Heart right ventricle (tissue), 16 donors: ENCODE data around the gene LRRC3. TPM values are rescaled to one million over a fixed set of nuclear protein-coding genes. Genes with fewer than 3 reads are reported as not detected.
A peak's percentile ranks its signal among the peaks of the same experiment; 100 is the strongest.

ENCODE experiments used
- ATAC-seq, 8 donors: fragments of 200-7000 bp; cut with Tn5 transposase; one replicate each; pipeline ENCODE4 v1.9.1; 2020; ENCODE audit warnings: mild to moderate bottlenecking in 8 of 8, moderate library complexity in 8 of 8, moderate number of reproducible peaks in 1 of 8
- DNase-seq, 2 donors: peaks; one replicate each; pipeline ENCODE4 v3.0.0-alpha.2; 2020
- H3K27ac ChIP-seq, 10 donors: fragments of 200-600 bp; sonication (generic) in 2 of 10; one replicate each; pipeline versions ENCODE4 v1.5.0 to v1.8.0; 2020 to 2022; ENCODE audit warnings: mild to moderate bottlenecking in 3 of 10
- H3K27me3 ChIP-seq, 7 donors: fragments of 200-600 bp; one replicate each; pipeline ENCODE4 v1.8.0; 2021 to 2022; ENCODE audit warnings: mild to moderate bottlenecking in 2 of 7
- H3K36me3 ChIP-seq, 9 donors: fragments of 200-600 bp; sonication (generic) in 1 of 9; one replicate each; pipeline versions ENCODE4 v1.5.0 to v1.8.0; 2020 to 2022; ENCODE audit warnings: mild to moderate bottlenecking in 2 of 9
- H3K4me1 ChIP-seq, 9 donors: fragments of 200-600 bp; sonication (generic) in 1 of 9; one replicate each; pipeline versions ENCODE4 v1.5.0 to v1.8.0; 2020 to 2022; ENCODE audit warnings: mild to moderate bottlenecking in 4 of 9
- H3K4me3 ChIP-seq, 10 donors: fragments of 200-600 bp; sonication (generic) in 2 of 10; one replicate each; pipeline versions ENCODE4 v1.5.0 to v1.8.0; 2020 to 2022; ENCODE audit warnings: mild to moderate bottlenecking in 7 of 10, moderate library complexity in 2 of 10
- H3K9me3 ChIP-seq, 11 donors: fragments of 200-600 bp in 10 of 11; sonication (generic) in 2 of 11; one replicate each; pipeline versions ENCODE4 v1.5.0 to v1.8.0; 2013 to 2022; ENCODE audit warnings: mild to moderate bottlenecking in 2 of 11, control low read depth in 1 of 11, moderate library complexity in 1 of 11
- whole genome bisulfite sequencing, 2 donors: extraction: QIAGEN DNeasy Blood & Tissue Kit; methylation state at CpG; one replicate each; pipeline ENCODE4 v1.1.7; 2013; ENCODE audit warnings: inconsistent platforms in 1 of 2; 5-methylcytosine and 5-hydroxymethylcytosine counted together
- intact Hi-C, 10 donors: fragments of 100-400 bp; cut with DNase I; formaldehyde crosslinking; loops; one replicate each; pipeline versions ENCODE4 v1.11.1 to v1.14.2; 2022
- polyA plus RNA-seq, 2 donors: library from polyadenylated mRNA; stranded (reverse); fragments of 200-250 nt; gene quantifications; one replicate each; pipeline ENCODE4 v1.2.3, GENCODE V29; 2013
- total RNA-seq, 10 donors: library from RNA; stranded (reverse); fragmentation: NEBNext Ultra II Directional in 3 of 10; extraction: Animal tissue kit (Norgen Biotek cat#: 25700) in 3 of 10; gene quantifications; one replicate each; pipeline versions ENCODE4 v1.2.1 to v1.2.4, GENCODE V29; 2021 to 2023
- TF ChIP-seq, protein P1 (sequence below), 9 donors: fragments of 200-600 bp; sonication (generic) in 2 of 9; IDR thresholded peaks; one replicate each; pipeline versions ENCODE4 v1.5.0 to v1.8.0; 2021 to 2022; ENCODE audit warnings: antibody characterized with exemption in 9 of 9, mild to moderate bottlenecking in 5 of 9, moderate library complexity in 1 of 9
- donor health status: Arrhythmogenic right ventricular cardiomyopathy.
- donor health status: ischemic (EF 13 %, LVEDD 7.1; RV severe dilation, severe dysfunction).
- donor health status: healthy with polysubstance abuse.
- donor health status: DM: no; HTN: yes; CAD: no.
- donor health status: DM: no; HTN: no; CAD: no.
- donor health status: ischemic (EF 25% LVEDD 6.9; RV normal size, moderate dysfunction).
- donor health status: ischemic (EF 25% LVEDD 5.7; RV mildly dilated, moderate dysfunction).
- donor health status: healthy.
- donor health status: DM: yes; HTN: yes; CAD: no.
- donor health status: Ischemic cardiomyopathy.
- donor health status: ischemic (EF 35%, LVEDD 5.7; RV mildly dilated, moderate dysfunction).
- donor health status: nonischemic (EF 11% LVEDD 7.7; RV severe dilation, severe dysfunction).
- donor health status: DM: yes; HTN: yes; CAD: no.
- donor health status: PGD.
- donor health status: ischemic (EF 29% LVEDD 5.4; RV normal size, mild dysfunction).
- donor health status: nonischemic (EF 23%, LVEDD 6.1; RV moderate dilation, normal function).

The LRRC3 gene
- total and polyA plus RNA-seq, 12 donors, result 1.2 to 3.2 (median 2.0) TPM

DNA sequence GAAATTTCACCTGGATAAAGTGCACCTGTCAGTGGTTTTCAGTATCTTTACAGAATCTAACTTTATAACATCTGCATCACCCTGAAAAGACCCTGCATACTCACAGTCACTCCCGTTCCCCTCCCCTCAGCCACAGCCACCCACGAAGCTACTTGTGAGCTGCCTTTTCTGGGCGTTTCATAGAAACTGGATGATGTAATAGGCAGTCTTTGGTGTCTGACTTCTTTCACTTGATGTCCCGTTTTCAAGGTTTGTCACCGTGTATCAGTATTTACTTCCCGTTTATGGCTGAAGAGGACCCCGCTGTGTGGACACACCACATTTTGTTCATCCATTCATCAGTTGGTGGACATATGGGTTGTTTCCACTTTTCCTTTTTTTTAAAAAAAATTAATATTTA, 47.8 kb upstream of the LRRC3 start:
- intact Hi-C loops, result no loop called here
- TF ChIP-seq, protein P1, sequence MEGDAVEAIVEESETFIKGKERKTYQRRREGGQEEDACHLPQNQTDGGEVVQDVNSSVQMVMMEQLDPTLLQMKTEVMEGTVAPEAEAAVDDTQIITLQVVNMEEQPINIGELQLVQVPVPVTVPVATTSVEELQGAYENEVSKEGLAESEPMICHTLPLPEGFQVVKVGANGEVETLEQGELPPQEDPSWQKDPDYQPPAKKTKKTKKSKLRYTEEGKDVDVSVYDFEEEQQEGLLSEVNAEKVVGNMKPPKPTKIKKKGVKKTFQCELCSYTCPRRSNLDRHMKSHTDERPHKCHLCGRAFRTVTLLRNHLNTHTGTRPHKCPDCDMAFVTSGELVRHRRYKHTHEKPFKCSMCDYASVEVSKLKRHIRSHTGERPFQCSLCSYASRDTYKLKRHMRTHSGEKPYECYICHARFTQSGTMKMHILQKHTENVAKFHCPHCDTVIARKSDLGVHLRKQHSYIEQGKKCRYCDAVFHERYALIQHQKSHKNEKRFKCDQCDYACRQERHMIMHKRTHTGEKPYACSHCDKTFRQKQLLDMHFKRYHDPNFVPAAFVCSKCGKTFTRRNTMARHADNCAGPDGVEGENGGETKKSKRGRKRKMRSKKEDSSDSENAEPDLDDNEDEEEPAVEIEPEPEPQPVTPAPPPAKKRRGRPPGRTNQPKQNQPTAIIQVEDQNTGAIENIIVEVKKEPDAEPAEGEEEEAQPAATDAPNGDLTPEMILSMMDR (IDR thresholded peaks at IDR 0.05), result no peak
- Histone ChIP-seq H3K36me3 (peaks cover 0 to 52% (median 0%) of the 10 kb centered on the region in 9 donors), H3K4me1 (no peaks in the 10 kb centered on the region), H3K9me3 (peaks cover 0 to 7% (median 0%) of the 10 kb centered on the region in 11 donors), H3K4me3 (no peak overlapping the region), H3K27ac (no peak overlapping the region), H3K27me3 (no peaks in the 10 kb centered on the region)
- DNase-seq (no peak), ATAC-seq (no peak)
- 82 to 84% methylated on average over 7 of the region's 7 CpGs for WGBS, 2 donors

DNA sequence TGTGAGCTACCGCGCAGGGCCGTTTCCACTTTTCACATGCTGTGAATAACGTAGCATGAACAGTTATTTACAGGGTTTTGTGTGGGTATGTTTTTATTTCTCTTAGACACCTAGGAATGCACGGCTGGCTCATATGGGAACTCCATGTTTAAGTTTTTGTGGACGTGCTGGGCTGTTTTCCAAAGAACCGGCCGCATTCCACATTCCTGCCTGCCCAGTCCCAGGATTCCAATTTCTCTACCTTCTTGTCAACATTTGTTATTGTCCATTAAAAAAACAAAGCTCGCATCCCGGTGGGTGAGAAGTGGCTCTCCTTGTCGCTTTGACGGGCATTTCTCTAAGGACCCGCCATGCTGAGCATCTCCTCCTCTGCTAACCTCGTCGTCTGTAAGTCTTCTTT, 47.1 kb upstream of the LRRC3 start:
- Histone ChIP-seq H3K9me3 (peaks cover 0 to 9% (median 0%) of the 10 kb centered on the region in 11 donors), H3K27ac (no peak overlapping the region), H3K27me3 (no peaks in the 10 kb centered on the region), H3K4me3 (no peak overlapping the region), H3K36me3 (peaks cover 0 to 46% (median 0%) of the 10 kb centered on the region in 9 donors), H3K4me1 (no peaks in the 10 kb centered on the region)
- intact Hi-C loops, result no loop called here
- ATAC-seq (no peak), DNase-seq (no peak)
- 92 to 93% methylated on average over 15 of the region's 15 CpGs for WGBS, 2 donors
- TF ChIP-seq, protein P1 (IDR thresholded peaks at IDR 0.05), result no peak

DNA sequence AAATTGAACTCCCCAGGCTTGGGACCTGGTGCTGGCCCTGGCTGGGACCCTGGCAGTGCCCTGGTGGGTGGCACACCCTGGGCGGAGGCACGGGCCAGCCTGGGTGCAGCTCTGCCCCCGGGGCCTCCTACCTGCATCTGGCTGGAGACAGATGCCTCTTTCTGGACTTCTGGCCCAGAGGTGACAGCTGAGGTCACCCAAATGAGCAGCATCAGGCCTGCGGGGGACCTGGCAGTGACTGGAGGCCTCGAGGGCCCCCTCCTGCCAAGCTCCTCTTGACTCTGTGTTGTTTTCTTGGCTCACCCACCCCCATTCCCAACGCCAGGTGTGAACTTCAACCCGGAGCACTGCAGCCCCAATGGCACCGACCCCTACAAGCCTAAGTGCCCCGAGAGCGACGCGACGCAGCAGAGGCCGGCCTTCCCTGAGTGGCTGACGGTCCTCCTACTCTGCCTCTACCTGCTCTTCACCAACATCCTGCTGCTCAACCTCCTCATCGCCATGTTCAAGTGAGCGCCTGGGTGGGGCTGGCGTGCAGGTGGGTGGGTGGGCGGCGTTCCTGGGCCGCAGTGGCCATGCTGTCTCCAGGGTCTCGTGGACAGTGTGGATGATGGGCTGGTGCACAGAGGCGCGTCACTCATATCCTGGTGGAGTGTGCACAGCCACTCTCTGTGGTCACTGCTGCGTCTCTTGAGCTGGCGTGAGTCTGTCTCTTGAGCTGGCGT, 41.6 kb upstream of the LRRC3 start:
- DNase-seq, result no peak
- TF ChIP-seq, protein P1 (IDR thresholded peaks at IDR 0.05), result no peak
- H3K4me1 ChIP-seq, result no peaks in the 10 kb centered on the region
- no peak overlapping the region for H3K4me3 ChIP-seq
- peak in 1 of 8 donors; percentile 34 for ATAC-seq
- intact Hi-C loops, result no loop called here
- no peak overlapping the region for H3K27ac ChIP-seq
- H3K9me3 ChIP-seq, result peaks cover 0 to 9% (median 0%) of the 10 kb centered on the region in 11 donors
- WGBS, 2 donors, result 92 to 94% methylated on average over 27 of the region's 27 CpGs
- peaks cover 0 to 30% (median 10%) of the 10 kb centered on the region in 7 donors for H3K27me3 ChIP-seq
- H3K36me3 ChIP-seq, result peaks cover 0 to 52% (median 0%) of the 10 kb centered on the region in 9 donors

DNA sequence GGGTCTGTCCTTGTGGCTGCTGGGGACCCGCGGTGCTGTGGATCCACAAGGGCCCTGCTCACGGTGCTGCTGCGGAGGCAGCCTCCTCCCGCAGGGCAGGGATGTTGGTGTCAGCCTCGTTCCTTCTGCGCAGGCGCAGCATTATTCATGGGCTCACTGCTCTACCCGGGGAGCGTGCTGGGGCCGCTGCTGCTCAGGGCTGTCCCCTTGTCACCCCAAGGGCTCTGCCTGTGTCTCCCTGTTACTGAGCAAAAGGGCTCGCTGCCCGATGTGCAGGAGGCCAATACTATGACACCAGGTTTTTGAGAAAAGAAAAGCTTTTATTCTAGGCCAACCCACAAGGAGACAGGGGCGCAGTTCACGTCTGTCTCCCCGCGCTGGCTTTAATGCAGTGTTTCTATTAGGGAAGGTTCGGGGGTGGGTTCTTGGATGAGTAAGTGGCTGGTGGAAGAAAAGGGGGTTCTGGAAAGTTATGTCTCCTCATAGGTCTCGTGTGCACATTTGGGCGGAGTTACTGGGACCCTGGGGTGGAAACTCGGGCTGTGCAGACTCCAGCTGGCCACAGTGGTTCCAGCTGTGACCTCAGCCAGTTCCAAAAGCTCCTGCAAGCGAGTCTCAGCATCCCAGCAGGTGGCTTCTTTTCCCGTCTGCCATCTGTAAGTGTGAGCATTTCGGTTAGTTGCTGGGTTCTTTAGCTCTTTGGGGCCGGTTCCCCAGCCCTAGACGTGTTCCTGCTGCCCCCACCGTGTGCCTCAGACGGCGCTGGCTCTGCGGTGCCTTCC, 40.8 kb upstream of the LRRC3 start:
- WGBS, 2 donors, result 82 to 83% methylated on average over 30 of the region's 30 CpGs
- Histone ChIP-seq H3K4me1 (no peaks in the 10 kb centered on the region), H3K9me3 (peaks cover 0 to 9% (median 0%) of the 10 kb centered on the region in 11 donors), H3K36me3 (peaks cover 0 to 52% (median 0%) of the 10 kb centered on the region in 9 donors), H3K4me3 (no peak overlapping the region), H3K27ac (no peak overlapping the region), H3K27me3 (peaks cover 0 to 30% (median 10%) of the 10 kb centered on the region in 7 donors)
- intact Hi-C loops, result no loop called here
- ATAC-seq (peak in 1 of 8 donors; percentile 22), DNase-seq (no peak)
- TF ChIP-seq, protein P1 (IDR thresholded peaks at IDR 0.05), result no peak
